Erythroblast (primary cell): ENCODE results near the gene GTPBP4.

Source experiments
- DNase-seq, 2 experiments: peaks; one replicate each; lab custom pipeline; 2025; lab: John Stamatoyannopoulos, UW
- GATA1 ChIP-seq: IDR thresholded peaks from 2 replicates; pipeline ENCODE4 v1.6.1; 2011; ENCODE audit warnings: low read depth, mild to moderate bottlenecking, control low read depth, low read length, moderate library complexity
- POLR2A ChIP-seq: IDR thresholded peaks from 2 replicates; pipeline ENCODE4 v1.6.1; 2011; ENCODE audit warnings: mild to moderate bottlenecking, low read length

GTPBP4 gene

GRCh38 chr10:971613-972012, 16.6 kb upstream of the GTPBP4 start:
- TF ChIP-seq GATA1 (no peak), POLR2A (no peak)
- DNase-seq = no peak

GRCh38 chr10:972763-973162, 15.5 kb upstream of the GTPBP4 start:
- TF ChIP-seq POLR2A (no peak), GATA1 (no peak)
- DNase-seq = no peak

DNA sequence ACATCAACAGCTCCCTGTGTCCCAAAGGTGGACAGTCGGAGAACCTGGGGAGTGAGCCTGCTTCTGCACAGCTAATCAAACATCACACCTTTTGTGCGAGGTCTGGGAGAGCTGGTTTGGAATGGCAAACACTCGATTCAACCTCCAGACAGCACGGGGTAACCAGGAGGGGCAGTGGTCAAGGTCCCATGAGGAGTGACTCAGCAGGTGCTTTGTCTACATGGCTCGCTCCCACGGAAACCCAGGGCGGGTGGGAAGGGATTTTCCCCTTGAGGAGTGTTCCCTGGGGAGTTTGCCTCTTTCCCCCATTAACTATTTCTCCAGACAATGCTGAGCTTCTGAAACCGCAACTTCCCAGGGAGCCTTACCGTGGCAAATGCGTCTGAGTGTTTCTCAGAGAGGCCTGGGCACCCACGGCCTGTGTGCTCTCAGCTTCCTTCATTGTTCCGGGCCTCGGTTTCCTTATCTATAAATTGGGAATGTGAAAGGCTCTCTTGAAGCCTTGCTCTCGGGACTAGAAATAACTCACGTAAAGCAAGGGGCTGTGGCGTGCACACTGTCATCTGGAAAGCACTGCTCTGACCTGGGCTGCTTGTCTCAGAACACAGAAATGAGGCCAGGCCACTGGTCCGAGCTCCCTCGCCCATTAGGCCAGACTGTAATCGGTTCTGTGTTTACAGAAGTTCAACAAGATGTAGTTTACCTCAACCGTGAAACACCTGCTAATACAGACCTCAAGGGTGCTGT, 14.0 kb upstream of the GTPBP4 start:
- DNase-seq = no peak
- TF ChIP-seq GATA1 = no peak
- no peak for TF ChIP-seq POLR2A

- no peak for DNase-seq
- no peak for TF ChIP-seq POLR2A
- TF ChIP-seq GATA1 = no peak
Observed at GRCh38 chr10:974785-975074, 13.5 kb upstream of the GTPBP4 start.

DNA sequence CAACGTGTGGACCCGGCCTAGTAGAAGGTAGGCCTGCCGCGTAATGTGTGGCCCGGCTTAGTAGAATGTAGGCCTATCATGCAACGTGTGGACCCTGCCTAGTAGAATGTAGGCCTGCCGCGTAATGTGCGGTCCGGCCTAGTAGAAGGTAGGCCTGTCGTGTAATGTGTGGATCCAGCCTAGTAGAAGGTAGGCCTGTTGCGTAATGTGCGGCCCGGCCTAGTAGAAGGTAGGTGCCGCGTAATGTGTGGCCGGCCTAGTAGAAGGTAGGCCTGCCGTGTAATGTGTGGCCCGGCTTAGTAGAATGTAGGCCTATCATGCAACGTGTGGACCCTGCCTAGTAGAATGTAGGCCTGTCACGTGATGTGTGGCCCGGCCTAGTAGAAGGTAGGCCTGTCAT, 11.9 kb upstream of the GTPBP4 start:
- DNase-seq = no peak
- TF ChIP-seq GATA1 (no peak), POLR2A (no peak)

DNA sequence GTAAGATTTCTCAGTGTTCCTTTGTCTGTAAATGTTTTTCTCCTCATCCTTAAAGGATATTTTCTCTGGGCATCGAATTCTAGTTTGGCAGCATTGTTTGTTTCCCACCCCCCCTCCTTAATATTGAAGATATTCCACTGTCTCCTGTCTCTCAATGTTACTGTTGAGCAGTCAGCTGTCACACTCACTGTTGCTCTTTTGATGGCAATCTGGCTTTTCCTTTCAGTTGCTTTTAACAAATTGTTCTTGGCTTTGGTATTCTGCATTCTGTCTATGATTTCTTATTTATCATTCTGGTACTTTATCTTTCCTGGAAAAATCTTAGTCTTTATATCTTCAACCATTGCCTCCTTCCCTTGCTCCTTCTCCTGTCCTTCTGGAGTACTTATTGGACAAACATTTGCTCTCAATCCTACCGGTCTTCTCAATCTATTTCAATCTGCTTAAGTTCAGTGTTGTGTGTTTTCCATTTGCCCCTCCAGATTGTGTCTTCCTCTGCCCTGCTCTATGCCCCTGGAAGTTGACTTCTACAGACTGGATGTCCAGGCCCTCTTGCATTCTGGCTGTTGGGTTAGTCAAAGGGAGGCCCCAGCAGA, 9.3 kb upstream of the GTPBP4 start:
- no peak for TF ChIP-seq POLR2A
- no peak for TF ChIP-seq GATA1
- DNase-seq = peak; percentile 13 to 20

GRCh38 chr10:980468-981093, 7.7 kb upstream of the GTPBP4 start:
- no peak for DNase-seq
- TF ChIP-seq GATA1 (no peak), POLR2A (no peak)

DNA sequence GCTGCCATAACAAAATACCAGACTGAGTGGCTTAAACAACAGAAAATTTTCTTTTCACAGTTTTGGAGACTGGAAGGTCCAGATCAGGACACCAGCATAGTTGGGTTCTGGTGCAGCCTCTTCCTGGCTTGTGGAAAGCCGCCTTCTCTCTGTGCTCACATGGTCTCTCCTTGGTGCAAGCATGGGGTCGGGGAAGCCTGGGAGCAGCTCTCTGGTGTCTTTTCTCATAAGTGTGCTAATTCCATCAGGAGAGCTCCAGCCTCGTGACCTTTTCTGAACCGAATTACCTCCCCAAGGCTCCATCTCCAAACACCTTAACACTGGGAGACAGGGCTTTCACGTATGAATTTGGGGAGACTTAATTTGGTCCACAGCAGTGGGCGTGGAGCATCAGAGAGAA, 4.8 kb upstream of the GTPBP4 start:
- TF ChIP-seq POLR2A (no peak), GATA1 (no peak)
- no peak for DNase-seq

- no peak for TF ChIP-seq POLR2A
- TF ChIP-seq GATA1 = no peak
- DNase-seq = no peak
Observed at GRCh38 chr10:983971-984655, 4.1 kb upstream of the GTPBP4 start.

DNA sequence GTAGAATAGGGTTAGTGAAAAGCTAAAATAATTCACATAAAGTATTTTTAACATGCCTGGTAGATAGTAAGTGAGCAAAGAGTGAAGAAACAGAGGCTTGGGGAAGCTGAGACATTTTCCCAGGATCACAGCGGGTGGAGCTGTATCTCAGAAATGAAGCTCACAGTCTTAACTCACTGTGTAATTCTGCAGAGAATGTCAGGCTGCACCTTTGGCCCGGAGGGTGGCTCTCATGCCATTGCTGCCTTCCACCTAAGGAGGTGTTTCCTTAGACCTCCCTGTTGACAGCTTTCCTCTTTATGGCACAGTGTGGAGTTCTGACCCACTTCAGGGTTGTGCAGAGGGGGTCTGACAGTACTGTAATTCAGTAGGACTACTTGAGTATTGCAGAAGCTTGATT, 2.9 kb upstream of the GTPBP4 start:
- no peak for DNase-seq
- TF ChIP-seq GATA1 (no peak), POLR2A (no peak)

GRCh38 chr10:986137-986825, 2.0 kb upstream of the GTPBP4 start:
- TF ChIP-seq GATA1 = no peak
- no peak for TF ChIP-seq POLR2A
- DNase-seq = peak; percentile 23 to 43

DNA sequence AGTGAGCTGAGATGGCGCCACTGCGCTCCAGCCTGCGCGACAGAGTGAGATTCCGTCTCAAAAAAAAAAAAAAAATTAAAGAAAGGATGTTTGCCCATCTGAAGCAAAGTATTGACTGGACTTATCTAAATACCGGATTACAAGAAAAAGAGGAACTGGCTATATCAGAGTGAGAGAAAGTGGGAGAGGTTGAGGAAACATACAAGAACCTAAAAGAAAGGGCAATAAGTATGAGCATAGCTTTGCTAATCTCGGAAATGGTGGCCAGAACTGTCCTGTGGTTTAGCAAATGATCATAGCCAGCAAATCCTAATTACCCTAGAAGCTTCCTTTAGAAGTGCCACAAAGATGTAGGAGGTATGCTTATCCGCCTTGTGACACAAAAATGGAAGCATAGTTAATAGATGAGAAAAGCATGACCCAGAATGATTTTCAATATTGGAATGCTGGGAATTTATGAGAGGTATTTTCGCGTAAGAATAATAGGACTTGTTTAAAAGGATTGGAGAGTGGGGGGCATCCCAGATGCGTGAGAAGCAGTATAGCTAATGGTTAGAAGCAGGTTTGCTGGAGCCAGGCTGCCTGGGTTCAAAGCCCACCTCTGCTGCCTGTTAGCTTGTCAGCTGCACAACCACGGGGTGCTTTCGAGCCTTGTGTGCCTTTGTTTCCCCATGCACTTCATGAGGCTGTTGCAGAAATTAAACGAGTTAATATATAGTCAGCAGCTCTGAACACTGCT, 1.2 kb upstream of the GTPBP4 start:
- DNase-seq = peak in 1 of 2 experiments; percentile 12
- TF ChIP-seq GATA1 (no peak), POLR2A (no peak)

DNA sequence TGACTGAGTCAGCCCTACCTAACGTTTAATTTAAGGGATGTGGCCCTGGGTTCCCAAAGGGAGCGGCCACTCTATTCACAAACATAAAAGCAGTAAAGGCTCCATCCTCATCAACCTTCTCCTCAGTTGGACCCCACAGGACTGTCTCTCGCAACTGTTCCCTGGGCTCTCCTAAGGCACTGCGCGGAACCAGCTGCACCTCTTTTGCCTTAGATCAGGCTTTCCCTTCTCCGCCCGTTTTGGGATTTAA, 689 bp upstream of the GTPBP4 start:
- no peak for TF ChIP-seq POLR2A
- TF ChIP-seq GATA1 = no peak
- no peak for DNase-seq
